T1000 (cell line): Measurements from ENCODE around the gene CDNF.
"Not testable (repeated sequence)": the region's sequence is repeated elsewhere in the genome, so short reads cannot be mapped to it uniquely, and the experiment has no call there.

Source experiments
- DNase-seq: peaks from one replicate; lab custom pipeline; 2025; ENCODE audit warnings: mixed read lengths; lab: John Stamatoyannopoulos, UW

Gene CDNF

GRCh38 chr10:14837757-14838581 is at the start of gene CDNF, which contains the start of the genes HSPA14 and MSANTD7:
TSS of gene CDNF (minus strand) at chr10:14838037. CDS start at chr10:14837946, 91 bp downstream.
TSS of gene HSPA14 (plus strand) at chr10:14838306. CDS start at chr10:14838403, 97 bp downstream.
TSS of gene MSANTD7 (plus strand) at chr10:14838306. CDS start at chr10:14842285, 3,979 bp downstream.
- peak; percentile 100 for DNase-seq

GRCh38 chr10:14884082-14884481 is 46.2 kb upstream of the CDNF start:
- DNase-seq: no peak

GRCh38 chr10:14880229-14880628 is 42.4 kb upstream of the CDNF start:
- no peak for DNase-seq

GRCh38 chr10:14879928-14880193 is 42.0 kb upstream of the CDNF start:
- DNase-seq: no peak

GRCh38 chr10:14879124-14879927 is 41.5 kb upstream of the CDNF start:
- peak; percentile 91 for DNase-seq

GRCh38 chr10:14878266-14879123 is 40.7 kb upstream of the CDNF start, which contains the start of gene SUV39H2:
TSS of gene SUV39H2 (plus strand) at chr10:14878866. CDS start at chr10:14878889, 23 bp downstream.
- DNase-seq: peak; percentile 100

GRCh38 chr10:14876764-14877163 is 38.9 kb upstream of the CDNF start:
- DNase-seq: no peak

- no peak for DNase-seq
These were observed 38.1 kb upstream of the CDNF start for GRCh38 chr10:14875941-14876340.

GRCh38 chr10:14873090-14873760 is 35.4 kb upstream of the CDNF start:
- no peak for DNase-seq

GRCh38 chr10:14864871-14865270 is 27.0 kb upstream of the CDNF start:
- DNase-seq: not testable (repeated sequence)

- not testable (repeated sequence) for DNase-seq
These were observed 26.6 kb upstream of the CDNF start for GRCh38 chr10:14864466-14864865.

- DNase-seq: no peak
These were observed 23.0 kb upstream of the CDNF start for GRCh38 chr10:14860791-14861190.

GRCh38 chr10:14859775-14860174 is 21.9 kb upstream of the CDNF start:
- DNase-seq: no peak

- no peak for DNase-seq
These were observed 21.2 kb upstream of the CDNF start for GRCh38 chr10:14859043-14859442.

GRCh38 chr10:14858338-14858960 is 20.6 kb upstream of the CDNF start:
- no peak for DNase-seq

GRCh38 chr10:14855453-14855852 is 17.6 kb upstream of the CDNF start:
- no peak for DNase-seq

GRCh38 chr10:14852236-14852635 is 14.4 kb upstream of the CDNF start:
- DNase-seq: no peak

- DNase-seq: no peak
These were observed 7.1 kb upstream of the CDNF start for GRCh38 chr10:14844948-14845347.

- DNase-seq: no peak
These were observed 5.6 kb upstream of the CDNF start for GRCh38 chr10:14843327-14843988.

- no peak for DNase-seq
These were observed 2.3 kb upstream of the CDNF start for GRCh38 chr10:14840178-14840577.
